PC-9 (cell line): ENCODE measurements around the gene CAMTA1. TPM values are rescaled to one million over a fixed set of nuclear protein-coding genes. Genes with fewer than 3 reads are reported as not detected.

Experiments used
- BruUV-seq: library from RNA; stranded (reverse); fragments of 400-500 nt; replicated peaks from 2 replicates; lab custom pipeline; 2021; lab: Mats Ljungman, UMichigan
- CTCF ChIA-PET: fragments of 300-600 bp; sonication (Branson Sonifier 250); formaldehyde crosslinking; loops from one replicate; lab custom pipeline; 2022; ENCODE audit warnings: antibody characterized with exemption; lab: Charles Lee
- POLR2A ChIA-PET: fragments of 300-600 bp; sonication (Branson Sonifier 250); formaldehyde crosslinking; loops from one replicate; lab custom pipeline; 2022; ENCODE audit warnings: antibody characterized with exemption; ENCODE audit not compliant: unreplicated experiment; lab: Charles Lee
- DNase-seq, 2 experiments: peaks; one replicate each; pipeline versions ENCODE4 v3.0.0 to v3.0.0-alpha.2; 2015 to 2022; ENCODE audit warnings: mixed read lengths in 1 of 2
- H2AFZ ChIP-seq: fragments of 200-600 bp; sonication (generic); 2 replicates; pipeline ENCODE4 v1.8.1; 2017; ENCODE audit warnings: antibody characterized with exemption
- H3F3A ChIP-seq: fragments of 200-600 bp; sonication (generic); 2 replicates; pipeline ENCODE4 v1.8.1; 2017; ENCODE audit warnings: antibody characterized with exemption, mild to moderate bottlenecking, low read depth; ENCODE audit not compliant: insufficient read depth
- H3K27ac ChIP-seq: fragments of 200-600 bp; sonication (generic); 2 replicates; pipeline ENCODE4 v1.6.1; 2016; ENCODE audit warnings: mixed run types
- H3K27me3 ChIP-seq: fragments of 200-600 bp; sonication (generic); 2 replicates; pipeline ENCODE4 v1.6.1; 2016; ENCODE audit warnings: low read depth, mixed run types; ENCODE audit not compliant: insufficient read depth
- H3K36me3 ChIP-seq: fragments of 200-600 bp; sonication (generic); 2 replicates; pipeline ENCODE4 v1.6.1; 2016; ENCODE audit warnings: low read depth, mixed run types
- H3K4me1 ChIP-seq: fragments of 200-600 bp; sonication (generic); replicated peaks from 2 replicates; pipeline ENCODE4 v1.6.1; 2016; ENCODE audit warnings: mixed run types; ENCODE audit not compliant: insufficient read depth
- H3K4me2 ChIP-seq: fragments of 200-600 bp; sonication (generic); 2 replicates; pipeline ENCODE4 v1.6.1; 2017; ENCODE audit warnings: mixed run types
- H3K4me3 ChIP-seq: fragments of 200-600 bp; sonication (generic); 2 replicates; pipeline ENCODE4 v1.6.1; 2016; ENCODE audit warnings: mixed run types
- H3K79me2 ChIP-seq: fragments of 200-600 bp; sonication (generic); 2 replicates; pipeline ENCODE4 v1.6.1; 2017; ENCODE audit warnings: low read depth, mixed run types
- H3K9me2 ChIP-seq: fragments of 200-600 bp; sonication (generic); 2 replicates; pipeline ENCODE4 v1.8.1; 2017; ENCODE audit warnings: mild to moderate bottlenecking; ENCODE audit not compliant: insufficient read depth
- H3K9me3 ChIP-seq: fragments of 200-600 bp; sonication (generic); 2 replicates; pipeline ENCODE4 v1.8.1; 2016; ENCODE audit warnings: low read depth; ENCODE audit not compliant: insufficient read depth
- H4K20me1 ChIP-seq: fragments of 200-600 bp; sonication (generic); 2 replicates; pipeline ENCODE4 v1.8.1; 2017; ENCODE audit not compliant: insufficient read depth
- EZH2 ChIP-seq: fragments of 200-600 bp; sonication (generic); IDR thresholded peaks from 2 replicates; pipeline ENCODE4 v1.8.0; 2017; ENCODE audit warnings: antibody characterized with exemption, low read depth
- intact Hi-C: fragments of 100-400 bp; cut with micrococcal nuclease; formaldehyde crosslinking; loops from one replicate; pipeline ENCODE4 v1.10.0; 2022; ENCODE audit not compliant: unreplicated experiment
- total RNA-seq: library from RNA; stranded (reverse); gene quantifications from 2 replicates; pipeline ENCODE4 v1.2.3, GENCODE V29; 2021
- TF ChIP-seq, protein P1 (sequence below): fragments of 200-600 bp; sonication (generic); conservative IDR thresholded peaks from 2 replicates; pipeline ENCODE4 v1.6.1; 2017; ENCODE audit warnings: mixed run types, antibody characterized with exemption, mild to moderate bottlenecking, moderate library complexity

Gene CAMTA1
- total RNA-seq, 1 experiment from 2014 or later = 72.3 TPM

DNA sequence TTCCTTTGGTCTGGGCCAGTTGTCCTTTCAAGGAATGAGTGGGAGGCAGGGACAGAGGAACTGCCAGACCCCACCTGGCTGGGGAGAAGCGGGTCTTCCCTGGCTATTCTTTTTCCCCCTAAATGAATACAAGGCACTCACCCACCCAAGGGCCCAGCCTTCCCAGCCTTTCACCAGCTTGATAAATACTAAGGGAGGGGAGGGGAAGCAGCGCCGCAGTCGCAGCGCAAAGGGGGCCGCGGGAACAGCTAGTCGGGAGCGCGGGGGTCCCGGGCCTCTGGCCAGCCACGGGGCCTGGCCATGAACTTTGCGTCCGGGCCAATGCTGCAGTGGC is 894.6 kb downstream of the CAMTA1 start:
- no peak overlapping the region for H3K4me3 ChIP-seq
- H3K36me3 ChIP-seq = no peaks in the 10 kb centered on the region
- H2AFZ ChIP-seq = no peak overlapping the region
- no peaks in the 10 kb centered on the region for H3K9me3 ChIP-seq
- no peaks in the 10 kb centered on the region for H3K4me1 ChIP-seq
- H3K79me2 ChIP-seq = no peaks in the 10 kb centered on the region
- ChIA-PET POLR2A (no interaction called here), CTCF (no interaction called here)
- H3K4me2 ChIP-seq = no peak overlapping the region
- BruUV-seq = no TSS peak
- no peaks in the 10 kb centered on the region for H3F3A ChIP-seq
- no peak for TF ChIP-seq EZH2
- TF ChIP-seq, protein P1, sequence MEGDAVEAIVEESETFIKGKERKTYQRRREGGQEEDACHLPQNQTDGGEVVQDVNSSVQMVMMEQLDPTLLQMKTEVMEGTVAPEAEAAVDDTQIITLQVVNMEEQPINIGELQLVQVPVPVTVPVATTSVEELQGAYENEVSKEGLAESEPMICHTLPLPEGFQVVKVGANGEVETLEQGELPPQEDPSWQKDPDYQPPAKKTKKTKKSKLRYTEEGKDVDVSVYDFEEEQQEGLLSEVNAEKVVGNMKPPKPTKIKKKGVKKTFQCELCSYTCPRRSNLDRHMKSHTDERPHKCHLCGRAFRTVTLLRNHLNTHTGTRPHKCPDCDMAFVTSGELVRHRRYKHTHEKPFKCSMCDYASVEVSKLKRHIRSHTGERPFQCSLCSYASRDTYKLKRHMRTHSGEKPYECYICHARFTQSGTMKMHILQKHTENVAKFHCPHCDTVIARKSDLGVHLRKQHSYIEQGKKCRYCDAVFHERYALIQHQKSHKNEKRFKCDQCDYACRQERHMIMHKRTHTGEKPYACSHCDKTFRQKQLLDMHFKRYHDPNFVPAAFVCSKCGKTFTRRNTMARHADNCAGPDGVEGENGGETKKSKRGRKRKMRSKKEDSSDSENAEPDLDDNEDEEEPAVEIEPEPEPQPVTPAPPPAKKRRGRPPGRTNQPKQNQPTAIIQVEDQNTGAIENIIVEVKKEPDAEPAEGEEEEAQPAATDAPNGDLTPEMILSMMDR = no peak
- H3K27ac ChIP-seq = no peak overlapping the region
- no peak for DNase-seq
- intact Hi-C loops = no loop called here
- no peaks in the 10 kb centered on the region for H4K20me1 ChIP-seq
- H3K27me3 ChIP-seq = peaks cover 59% of the 10 kb centered on the region
- H3K9me2 ChIP-seq = no peaks in the 10 kb centered on the region

DNA sequence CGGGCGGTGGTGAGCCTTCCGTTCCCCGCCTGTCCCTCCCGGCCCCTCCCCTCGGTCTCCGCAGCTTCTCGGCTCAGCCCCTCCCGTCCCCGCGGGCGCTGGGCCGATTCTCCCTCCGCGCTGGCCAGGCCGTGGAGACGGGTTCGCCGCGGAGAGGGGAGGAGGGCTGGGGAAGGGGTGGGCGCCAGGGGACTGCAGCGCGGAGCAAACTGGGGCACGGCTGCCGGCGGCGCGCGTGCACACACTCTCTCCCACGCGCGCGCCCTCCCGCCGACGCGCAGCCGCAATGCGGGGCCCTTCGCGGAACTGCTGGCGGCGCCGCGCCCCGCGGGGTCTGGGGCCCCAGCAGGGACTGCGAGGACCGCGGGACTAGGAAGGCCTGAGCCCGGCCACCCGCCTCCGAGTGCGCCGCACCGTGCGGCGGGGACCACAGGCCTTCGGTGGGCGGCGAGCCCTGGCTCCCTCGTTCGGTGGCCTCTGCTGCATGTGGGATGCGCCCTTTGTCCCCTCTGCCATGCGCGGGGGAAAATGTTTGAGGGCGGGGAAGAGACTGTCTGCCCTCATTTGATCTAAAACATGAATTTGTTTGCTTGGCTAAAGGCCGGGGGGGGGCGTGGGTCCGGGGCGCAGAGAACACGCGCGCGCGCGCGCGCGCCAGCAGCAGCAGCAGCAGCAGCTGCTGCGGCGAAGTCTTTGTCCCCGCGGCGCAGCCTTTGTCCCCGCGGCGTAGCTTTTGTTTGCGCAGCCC is 895.1 kb downstream of the CAMTA1 start:
- Histone ChIP-seq H4K20me1 (no peaks in the 10 kb centered on the region), H2AFZ (no peak overlapping the region), H3K79me2 (no peaks in the 10 kb centered on the region), H3K36me3 (no peaks in the 10 kb centered on the region), H3K4me2 (no peak overlapping the region), H3K4me3 (no peak overlapping the region), H3K27ac (no peak overlapping the region), H3K9me3 (no peaks in the 10 kb centered on the region), H3F3A (no peaks in the 10 kb centered on the region), H3K4me1 (no peaks in the 10 kb centered on the region), H3K27me3 (peaks cover 59% of the 10 kb centered on the region), H3K9me2 (no peaks in the 10 kb centered on the region)
- no peak for TF ChIP-seq EZH2
- TF ChIP-seq, protein P1 = no peak
- DNase-seq = no peak
- no TSS peak for BruUV-seq
- intact Hi-C loops = no loop called here
- POLR2A ChIA-PET = interaction anchor here (0.6 kb wide), 1 partner anchor 64 kb away, joined by 5 read pairs; no protein-coding TSS in a partner anchor
- CTCF ChIA-PET = no interaction called here

DNA sequence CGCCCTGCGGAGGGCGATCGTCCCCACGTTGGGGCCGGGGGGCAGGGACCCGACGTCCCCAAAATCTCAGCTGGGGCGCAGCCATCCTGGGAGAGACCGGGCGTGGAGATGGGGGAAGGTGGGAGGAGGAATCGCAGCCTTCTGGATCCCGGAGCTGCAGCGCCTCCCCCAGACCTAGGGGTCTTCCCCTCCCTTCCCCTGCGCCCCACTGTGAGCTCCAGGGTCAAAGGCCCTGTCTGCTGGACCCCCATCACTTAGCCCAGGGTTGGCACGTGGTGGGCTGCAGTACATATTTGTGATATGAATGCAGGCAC is 895.7 kb downstream of the CAMTA1 start:
- H3K27me3 ChIP-seq = peaks cover 59% of the 10 kb centered on the region
- H3F3A ChIP-seq = no peaks in the 10 kb centered on the region
- no peaks in the 10 kb centered on the region for H4K20me1 ChIP-seq
- ChIA-PET POLR2A (interaction anchor here (0.6 kb wide), 1 partner anchor 64 kb away, joined by 5 read pairs; no protein-coding TSS in a partner anchor), CTCF (no interaction called here)
- no peaks in the 10 kb centered on the region for H3K4me1 ChIP-seq
- BruUV-seq = no TSS peak
- no peak overlapping the region for H3K27ac ChIP-seq
- no peak for DNase-seq
- intact Hi-C loops = no loop called here
- H3K4me2 ChIP-seq = no peak overlapping the region
- no peaks in the 10 kb centered on the region for H3K79me2 ChIP-seq
- H3K4me3 ChIP-seq = no peak overlapping the region
- no peaks in the 10 kb centered on the region for H3K9me2 ChIP-seq
- no peak overlapping the region for H2AFZ ChIP-seq
- no peaks in the 10 kb centered on the region for H3K36me3 ChIP-seq
- H3K9me3 ChIP-seq = no peaks in the 10 kb centered on the region
- no peak for TF ChIP-seq EZH2
- TF ChIP-seq, protein P1 = no peak
